ENCODE measurements around the gene DAPK1.

DNA sequence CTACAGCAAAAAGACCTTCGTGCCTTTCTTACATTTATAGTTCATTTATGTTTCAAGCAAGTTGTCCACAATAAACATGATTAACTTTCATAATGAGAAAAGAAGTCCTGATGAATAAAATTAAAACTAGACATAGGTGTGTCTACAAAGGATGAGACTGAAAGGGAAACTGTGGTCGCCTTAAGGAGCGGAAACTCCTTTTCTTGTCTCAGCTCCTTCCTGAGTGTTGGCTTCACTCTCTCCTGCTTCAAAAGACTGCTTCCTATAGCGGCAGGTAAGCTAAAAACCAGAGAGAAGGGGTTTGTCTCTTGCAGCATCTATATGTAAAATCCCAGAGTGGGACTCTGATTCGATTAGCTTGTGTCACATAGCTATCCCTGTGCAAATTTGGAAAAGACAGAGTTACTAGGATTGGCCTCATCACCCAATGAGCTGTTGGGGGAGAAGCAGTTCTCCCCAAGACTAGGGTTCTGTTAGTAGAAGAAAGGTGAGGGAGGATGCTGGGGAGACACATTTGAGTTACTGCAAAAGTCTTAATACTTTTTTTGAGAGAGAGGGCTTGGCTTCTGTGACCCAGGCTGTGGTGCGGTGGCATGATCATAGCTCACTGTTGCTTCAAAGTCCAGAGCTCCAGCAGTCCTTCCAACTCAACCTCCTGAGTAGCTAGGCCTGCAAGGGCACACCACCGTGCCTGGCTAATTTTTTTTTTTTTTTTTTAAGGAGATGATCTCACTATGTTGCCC lies 211.5 kb downstream of the DAPK1 start:
- TF ChIP-seq POLR2A (IDR thresholded peaks at IDR 0.05) (no peak), EP300 (IDR thresholded peaks at IDR 0.05) (no peak), POLR2AphosphoS5 (IDR thresholded peaks at IDR 0.05) (no peak)
- TF ChIP-seq, protein P1, sequence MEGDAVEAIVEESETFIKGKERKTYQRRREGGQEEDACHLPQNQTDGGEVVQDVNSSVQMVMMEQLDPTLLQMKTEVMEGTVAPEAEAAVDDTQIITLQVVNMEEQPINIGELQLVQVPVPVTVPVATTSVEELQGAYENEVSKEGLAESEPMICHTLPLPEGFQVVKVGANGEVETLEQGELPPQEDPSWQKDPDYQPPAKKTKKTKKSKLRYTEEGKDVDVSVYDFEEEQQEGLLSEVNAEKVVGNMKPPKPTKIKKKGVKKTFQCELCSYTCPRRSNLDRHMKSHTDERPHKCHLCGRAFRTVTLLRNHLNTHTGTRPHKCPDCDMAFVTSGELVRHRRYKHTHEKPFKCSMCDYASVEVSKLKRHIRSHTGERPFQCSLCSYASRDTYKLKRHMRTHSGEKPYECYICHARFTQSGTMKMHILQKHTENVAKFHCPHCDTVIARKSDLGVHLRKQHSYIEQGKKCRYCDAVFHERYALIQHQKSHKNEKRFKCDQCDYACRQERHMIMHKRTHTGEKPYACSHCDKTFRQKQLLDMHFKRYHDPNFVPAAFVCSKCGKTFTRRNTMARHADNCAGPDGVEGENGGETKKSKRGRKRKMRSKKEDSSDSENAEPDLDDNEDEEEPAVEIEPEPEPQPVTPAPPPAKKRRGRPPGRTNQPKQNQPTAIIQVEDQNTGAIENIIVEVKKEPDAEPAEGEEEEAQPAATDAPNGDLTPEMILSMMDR (IDR thresholded peaks at IDR 0.05) = no peak

Data from suprapubic skin (tissue), 4 donors.